ENCODE data around the gene WDFY4. TPM values are rescaled to one million over a fixed set of nuclear protein-coding genes. Genes with fewer than 3 reads are reported as not detected.

Gene WDFY4
- total and polyA plus RNA-seq, 2 experiments from 2014 or later = 0.14 TPM; not detected in 1

GRCh38 chr10:48878091-48878490 is 193.4 kb downstream of the WDFY4 start:
- Histone ChIP-seq H3K9me2 (ENCODE audit: insufficient read depth) (no peaks in the 10 kb centered on the region), H3K27me3 (ENCODE audit: insufficient read depth) (no peaks in the 10 kb centered on the region), H3K4me1 (ENCODE audit: insufficient read depth) (no peaks in the 10 kb centered on the region), H2AFZ (no peak overlapping the region), H3K79me2 (replicated peaks; ENCODE audit: insufficient read depth) (no peaks in the 10 kb centered on the region), H3K36me3 (ENCODE audit: insufficient read depth) (no peaks in the 10 kb centered on the region), H3K4me3 (no peak overlapping the region), H4K20me1 (replicated peaks; ENCODE audit: insufficient read depth) (no peaks in the 10 kb centered on the region), H3K4me2 (no peak overlapping the region), H3K27ac (ENCODE audit: low read depth) (no peak overlapping the region), H3F3A (replicated peaks; ENCODE audit: low read depth) (no peaks in the 10 kb centered on the region)
- Mint-ChIP-seq H3K4me3 (no peak overlapping the region), H3K27ac (no peak overlapping the region), H3K4me1 (peaks cover 6% of the 10 kb centered on the region; the same call in 2 of the 3 replicates), H3K9me3 (no peaks in the 10 kb centered on the region), H3K27me3 (ENCODE audit: insufficient read depth, low read depth, poor library complexity) (peaks cover 4% of the 10 kb centered on the region), H3K36me3 (ENCODE audit: low read depth) (no peaks in the 10 kb centered on the region)
- no peak for DNase-seq (ENCODE audit: low spot score)
- TF ChIP-seq EZH2 (IDR thresholded peaks at IDR 0.05; ENCODE audit: low read depth, unreplicated experiment) (no peak), STAT1 (IDR thresholded peaks at IDR 0.05; ENCODE audit: unreplicated experiment) (no peak), ZNF462 (CRISPR knock-in tag; IDR thresholded peaks at IDR 0.05) (no peak), POLR2AphosphoS5 (IDR thresholded peaks at IDR 0.05; ENCODE audit: low read depth) (no peak), NANOG (IDR thresholded peaks at IDR 0.05; ENCODE audit: borderline replicate concordance) (no peak), CTCF (conservative IDR thresholded peaks at IDR 0.05; ENCODE audit: low read depth in 2 of 2) (no peak), ZNF114 (CRISPR knock-in tag; IDR thresholded peaks at IDR 0.05) (no peak), EZH2phosphoT487 (IDR thresholded peaks at IDR 0.05; ENCODE audit: unreplicated experiment) (no peak), CREB1 (CRISPR knock-in tag; IDR thresholded peaks at IDR 0.05; ENCODE audit: low read depth) (no peak)
- no peak for ATAC-seq
